Kidney (tissue), 14 donors: ENCODE data around the gene SHISA7. TPM values are rescaled to one million over a fixed set of nuclear protein-coding genes. Genes with fewer than 3 reads are reported as not detected.

Experiments used
- DNase-seq, 5 donors: peaks; one replicate each; pipeline ENCODE4 v3.0.0-alpha.2; 2013 to 2020
- FAIRE-seq: peaks from 2 replicates; lab custom pipeline; 2012; peaks lifted over from hg19 to GRCh38; lab: Jason Lieb, UNC
- H3K27ac ChIP-seq, 2 donors: one replicate each; pipeline ENCODE4 v1.7.0; 2013; ENCODE audit warnings: low read depth in 2 of 2, low read length in 2 of 2, inconsistent platforms in 1 of 2
- H3K27me3 ChIP-seq: one replicate; pipeline ENCODE4 v1.7.1; 2013; ENCODE audit warnings: low read length, inconsistent platforms; ENCODE audit not compliant: control insufficient read depth, insufficient read depth
- H3K36me3 ChIP-seq, 3 donors: one replicate each; pipeline versions ENCODE4 v1.7.0 to v1.7.1; 2013; ENCODE audit warnings: low read length in 3 of 3, control low read depth in 1 of 3, inconsistent platforms in 1 of 3; ENCODE audit not compliant: insufficient read depth in 3 of 3, control insufficient read depth in 2 of 3
- H3K4me1 ChIP-seq, 3 donors: one replicate each; pipeline versions ENCODE4 v1.7.0 to v1.7.1; 2013; ENCODE audit warnings: low read length in 3 of 3, inconsistent platforms in 1 of 3, low read depth in 1 of 3; ENCODE audit not compliant: control insufficient read depth in 2 of 3, insufficient read depth in 2 of 3
- H3K4me3 ChIP-seq, 3 donors: one replicate each; pipeline versions ENCODE4 v1.7.0 to v1.8.1; 2013; ENCODE audit warnings: low read length in 3 of 3, control low read depth in 1 of 3, inconsistent platforms in 1 of 3
- H3K9ac ChIP-seq, 3 donors: one replicate each; pipeline versions ENCODE4 v1.7.0 to v1.7.1; 2013; ENCODE audit warnings: low read length in 3 of 3, control low read depth in 1 of 3, inconsistent platforms in 1 of 3
- H3K9me3 ChIP-seq, 3 donors: one replicate each; pipeline versions ENCODE4 v1.7.0 to v1.7.1; 2013; ENCODE audit warnings: low read length in 3 of 3, control low read depth in 1 of 3, inconsistent platforms in 1 of 3; ENCODE audit not compliant: control insufficient read depth in 2 of 3, insufficient read depth in 1 of 3
- intact Hi-C: fragments of 100-400 bp; cut with DNase I; formaldehyde crosslinking; loops from one replicate; pipeline ENCODE4 v1.11.1; 2022
- polyA plus RNA-seq: library from polyadenylated mRNA; stranded (reverse); fragments of 350-450 nt; fragmentation: Illumina TruSeq; extraction: RNeasy Lipid Tissue Mini Kit (QIAGEN cat#74804); gene quantifications from one replicate; pipeline ENCODE4 v1.2.3, GENCODE V29; 2014; ENCODE audit warnings: low read depth, low replicate concordance; ENCODE audit not compliant: insufficient read depth
- total RNA-seq: library from RNA; stranded (reverse); fragmentation: NEBNext Ultra II Directional; extraction: Animal tissue kit (Norgen Biotek cat#: 25700); gene quantifications from one replicate; pipeline ENCODE4 v1.2.1, GENCODE V29; 2021
- TF ChIP-seq, protein P1 (sequence below): IDR thresholded peaks from 3 replicates; pipeline ENCODE4 v1.5.1; 2012; ENCODE audit warnings: mild to moderate bottlenecking, moderate library complexity, borderline replicate concordance; ENCODE audit not compliant: insufficient read depth; ENCODE audit errors: extremely low read depth
- donor health status: control.
- donor health status: control.
- donor health status: control.
- donor health status: control.
- donor health status: control.
- donor health status: DM: yes; HTN: yes; CAD: no.
- donor health status: Normal renal cell carcinoma (clear cell type).

Gene SHISA7
- total and polyA plus RNA-seq, 2 donors from 2014 or later: not detected

DNA sequence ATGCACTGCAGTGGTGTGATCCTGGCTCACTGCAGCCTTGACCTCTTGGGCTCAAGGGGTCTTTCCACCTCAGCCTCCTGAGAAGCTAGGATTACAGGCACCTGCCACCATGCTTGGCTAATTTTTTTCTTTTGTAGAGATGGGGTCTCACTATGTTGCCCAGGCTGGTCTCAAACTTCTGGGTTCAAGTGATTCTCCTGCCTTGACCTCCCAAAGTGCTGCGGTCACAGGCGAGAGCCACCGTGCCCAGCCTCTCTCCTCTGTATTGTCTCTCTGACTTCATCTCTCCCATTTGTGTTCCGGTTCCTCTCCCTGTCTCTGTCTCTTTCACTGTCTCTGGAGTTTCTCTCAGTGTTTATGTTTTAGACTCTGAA lies 23.1 kb upstream of the SHISA7 start:
- Histone ChIP-seq H3K9ac (no peak overlapping the region), H3K36me3 (no peaks in the 10 kb centered on the region), H3K27ac (no peak overlapping the region), H3K4me3 (no peak overlapping the region), H3K27me3 (no peaks in the 10 kb centered on the region), H3K9me3 (no peaks in the 10 kb centered on the region), H3K4me1 (peaks cover 0 to 5% (median 0%) of the 10 kb centered on the region in 3 donors)
- no peak for DNase-seq
- FAIRE-seq: no peak
- TF ChIP-seq, protein P1, sequence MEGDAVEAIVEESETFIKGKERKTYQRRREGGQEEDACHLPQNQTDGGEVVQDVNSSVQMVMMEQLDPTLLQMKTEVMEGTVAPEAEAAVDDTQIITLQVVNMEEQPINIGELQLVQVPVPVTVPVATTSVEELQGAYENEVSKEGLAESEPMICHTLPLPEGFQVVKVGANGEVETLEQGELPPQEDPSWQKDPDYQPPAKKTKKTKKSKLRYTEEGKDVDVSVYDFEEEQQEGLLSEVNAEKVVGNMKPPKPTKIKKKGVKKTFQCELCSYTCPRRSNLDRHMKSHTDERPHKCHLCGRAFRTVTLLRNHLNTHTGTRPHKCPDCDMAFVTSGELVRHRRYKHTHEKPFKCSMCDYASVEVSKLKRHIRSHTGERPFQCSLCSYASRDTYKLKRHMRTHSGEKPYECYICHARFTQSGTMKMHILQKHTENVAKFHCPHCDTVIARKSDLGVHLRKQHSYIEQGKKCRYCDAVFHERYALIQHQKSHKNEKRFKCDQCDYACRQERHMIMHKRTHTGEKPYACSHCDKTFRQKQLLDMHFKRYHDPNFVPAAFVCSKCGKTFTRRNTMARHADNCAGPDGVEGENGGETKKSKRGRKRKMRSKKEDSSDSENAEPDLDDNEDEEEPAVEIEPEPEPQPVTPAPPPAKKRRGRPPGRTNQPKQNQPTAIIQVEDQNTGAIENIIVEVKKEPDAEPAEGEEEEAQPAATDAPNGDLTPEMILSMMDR: no peak
- intact Hi-C loops: no loop called here

DNA sequence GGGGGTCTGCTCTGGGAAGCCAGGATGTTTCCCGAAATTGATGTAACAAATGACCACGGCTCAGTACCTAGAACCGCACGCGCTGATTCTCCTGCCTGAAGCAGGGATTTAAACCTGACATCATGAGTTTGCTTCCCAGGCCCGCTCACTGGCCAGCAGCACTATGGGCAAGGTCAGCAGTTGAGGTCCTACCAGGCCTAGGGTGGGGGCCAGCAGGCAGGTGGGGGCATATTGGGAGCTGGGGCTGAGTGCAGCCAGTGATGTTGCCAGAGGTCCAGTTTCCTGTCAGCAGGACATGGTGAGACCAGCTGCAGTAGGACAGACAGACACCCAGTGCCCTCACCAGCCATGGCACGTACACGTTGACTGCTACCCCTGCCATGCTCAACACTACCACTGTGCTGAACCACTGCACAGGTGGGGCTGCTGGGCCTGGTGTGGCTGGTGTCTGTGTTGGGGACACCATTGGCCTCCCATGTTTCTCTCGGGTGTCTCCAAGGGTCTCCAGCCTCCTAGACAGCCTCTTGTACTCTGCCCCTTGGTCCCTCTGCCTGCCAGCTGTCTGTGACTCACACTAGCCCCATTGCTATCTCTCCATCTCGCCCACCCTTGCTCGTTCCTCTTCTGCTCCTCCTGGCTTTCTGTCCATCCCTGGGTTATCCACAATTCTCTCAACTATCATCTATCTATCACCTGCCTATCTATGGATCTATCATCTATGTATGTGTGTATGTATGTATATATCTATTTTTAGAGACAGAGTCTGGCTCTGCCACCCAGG lies 22.6 kb upstream of the SHISA7 start:
- intact Hi-C loops: no loop called here
- Histone ChIP-seq H3K27me3 (no peaks in the 10 kb centered on the region), H3K27ac (no peak overlapping the region), H3K36me3 (no peaks in the 10 kb centered on the region), H3K9me3 (no peaks in the 10 kb centered on the region), H3K4me3 (no peak overlapping the region), H3K9ac (no peak overlapping the region), H3K4me1 (peaks cover 0 to 5% (median 0%) of the 10 kb centered on the region in 3 donors)
- FAIRE-seq (no peak), DNase-seq (no peak)
- TF ChIP-seq, protein P1: no peak

DNA sequence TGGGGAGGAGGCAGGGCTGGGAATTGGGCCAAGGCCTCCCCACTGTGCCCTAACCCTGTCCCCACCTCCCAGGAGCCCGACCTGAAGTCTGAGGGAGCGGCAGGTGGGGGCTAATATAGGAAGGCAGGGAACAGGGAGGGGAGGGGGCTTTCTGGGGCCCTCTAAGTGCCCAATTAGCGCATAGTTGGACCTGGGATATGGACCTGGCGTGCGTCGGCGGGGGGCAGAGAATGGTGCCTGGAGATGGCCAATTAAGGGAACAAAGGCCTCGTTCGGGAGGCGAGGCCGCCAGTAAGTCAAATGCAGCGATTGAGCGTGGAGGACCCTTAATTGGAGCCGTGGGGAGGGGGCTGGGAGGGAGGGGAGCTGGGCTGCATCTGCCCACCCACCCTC lies 21.6 kb upstream of the SHISA7 start, which contains the start of gene C19orf85:
Gene C19orf85, minus strand, starts transcription at position 90 of the 393 bp plus-strand sequence. CDS start 197 bp downstream, outside the sequence.
- Histone ChIP-seq H3K36me3 (no peaks in the 10 kb centered on the region), H3K27ac (no peak within 1 kb of the TSS), H3K4me1 (peaks cover 0 to 8% (median 4%) of the 10 kb centered on the region in 3 donors), H3K4me3 (no peak within 1 kb of the TSS), H3K9me3 (no peaks in the 10 kb centered on the region), H3K27me3 (no peaks in the 10 kb centered on the region), H3K9ac (no peak within 1 kb of the TSS)
- no peak for FAIRE-seq
- TF ChIP-seq, protein P1: no peak
- intact Hi-C loops: no loop called here
- DNase-seq: peak in 1 of 5 donors; percentile 54
